ENCODE data around the gene MPHOSPH9.

Gene MPHOSPH9

GRCh38 chr12:123269395-123269892, 36.5 kb upstream of the MPHOSPH9 start:
- Histone ChIP-seq H3K27ac (ENCODE audit: low read depth, low read length) (peak overlapping the region; percentile 13), H3K36me3 (ENCODE audit: control insufficient read depth in 1 of 2, insufficient read depth in 2 of 2, low read length in 2 of 2) (peaks cover 9 to 16% of the 10 kb centered on the region in 2 donors), H3K4me1 (ENCODE audit: control insufficient read depth in 1 of 2, insufficient read depth in 2 of 2, low read length in 2 of 2) (peaks cover 17 to 24% of the 10 kb centered on the region in 2 donors), H3K9me3 (ENCODE audit: control insufficient read depth in 1 of 2, low read length in 2 of 2) (no peaks in the 10 kb centered on the region), H3K27me3 (ENCODE audit: control insufficient read depth in 1 of 2, insufficient read depth in 2 of 2, low read length in 2 of 2) (no peaks in the 10 kb centered on the region), H3K4me3 (ENCODE audit: low read depth in 1 of 2, low read length in 2 of 2) (peak overlapping the region; percentile 74 to 82), H3K9ac (ENCODE audit: low read depth in 1 of 2, low read length in 2 of 2) (peak overlapping the region; percentile 72 to 79)

DNA sequence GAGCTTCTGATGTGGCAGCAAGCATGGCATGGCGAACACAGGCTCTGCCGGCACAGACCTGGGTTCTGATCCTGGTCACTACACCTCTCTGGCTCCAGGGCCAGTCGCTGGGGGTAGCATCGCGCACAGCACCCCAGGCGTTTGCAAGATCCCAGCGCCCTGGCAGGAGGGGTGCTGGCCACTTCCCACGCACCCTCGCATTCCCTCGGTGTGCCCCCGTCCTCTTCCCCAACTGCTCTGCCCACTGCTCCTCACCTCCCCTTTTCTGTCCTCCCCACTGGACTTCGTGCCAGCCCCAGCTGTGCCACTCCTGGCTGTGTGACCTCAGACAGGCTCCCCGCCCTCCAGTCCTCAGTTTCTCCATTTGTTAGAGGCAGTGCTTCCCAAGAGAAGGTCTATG, 35.9 kb upstream of the MPHOSPH9 start:
- Histone ChIP-seq H3K9ac (ENCODE audit: low read depth in 1 of 2, low read length in 2 of 2) (peak overlapping the region in 1 of 2 donors; percentile 12), H3K4me1 (ENCODE audit: control insufficient read depth in 1 of 2, insufficient read depth in 2 of 2, low read length in 2 of 2) (peaks cover 17 to 24% of the 10 kb centered on the region in 2 donors)

GRCh38 chr12:123267991-123268843, 35.3 kb upstream of the MPHOSPH9 start:
- Histone ChIP-seq H3K36me3 (ENCODE audit: control insufficient read depth in 1 of 2, insufficient read depth in 2 of 2, low read length in 2 of 2) (peaks cover 14 to 23% of the 10 kb centered on the region in 2 donors), H3K9me3 (ENCODE audit: control insufficient read depth in 1 of 2, low read length in 2 of 2) (no peaks in the 10 kb centered on the region), H3K4me1 (ENCODE audit: control insufficient read depth in 1 of 2, insufficient read depth in 2 of 2, low read length in 2 of 2) (peaks cover 17 to 24% of the 10 kb centered on the region in 2 donors), H3K27ac (ENCODE audit: low read depth, low read length) (no peak overlapping the region), H3K27me3 (ENCODE audit: control insufficient read depth in 1 of 2, insufficient read depth in 2 of 2, low read length in 2 of 2) (no peaks in the 10 kb centered on the region), H3K4me3 (ENCODE audit: low read depth in 1 of 2, low read length in 2 of 2) (no peak overlapping the region), H3K9ac (ENCODE audit: low read depth in 1 of 2, low read length in 2 of 2) (no peak overlapping the region)

More for the DNA sequence above, 35.9 kb upstream of the MPHOSPH9 start:
- peaks cover 9 to 18% of the 10 kb centered on the region in 2 donors for H3K36me3 ChIP-seq (ENCODE audit: control insufficient read depth in 1 of 2, insufficient read depth in 2 of 2, low read length in 2 of 2)
- H3K27me3 ChIP-seq (ENCODE audit: control insufficient read depth in 1 of 2, insufficient read depth in 2 of 2, low read length in 2 of 2), result no peaks in the 10 kb centered on the region
- no peaks in the 10 kb centered on the region for H3K9me3 ChIP-seq (ENCODE audit: control insufficient read depth in 1 of 2, low read length in 2 of 2)
- peak overlapping the region; percentile 13 for H3K27ac ChIP-seq (ENCODE audit: low read depth, low read length)
- peak overlapping the region; percentile 28 to 74 for H3K4me3 ChIP-seq (ENCODE audit: low read depth in 1 of 2, low read length in 2 of 2)

GRCh38 chr12:123267335-123267920, 34.5 kb upstream of the MPHOSPH9 start:
- Histone ChIP-seq H3K27me3 (ENCODE audit: control insufficient read depth in 1 of 2, insufficient read depth in 2 of 2, low read length in 2 of 2) (no peaks in the 10 kb centered on the region), H3K27ac (ENCODE audit: low read depth, low read length) (no peak overlapping the region), H3K4me1 (ENCODE audit: control insufficient read depth in 1 of 2, insufficient read depth in 2 of 2, low read length in 2 of 2) (peaks cover 16 to 21% of the 10 kb centered on the region in 2 donors), H3K9me3 (ENCODE audit: control insufficient read depth in 1 of 2, low read length in 2 of 2) (no peaks in the 10 kb centered on the region), H3K9ac (ENCODE audit: low read depth in 1 of 2, low read length in 2 of 2) (no peak overlapping the region), H3K36me3 (ENCODE audit: control insufficient read depth in 1 of 2, insufficient read depth in 2 of 2, low read length in 2 of 2) (peaks cover 15 to 27% of the 10 kb centered on the region in 2 donors), H3K4me3 (ENCODE audit: low read depth in 1 of 2, low read length in 2 of 2) (no peak overlapping the region)

DNA sequence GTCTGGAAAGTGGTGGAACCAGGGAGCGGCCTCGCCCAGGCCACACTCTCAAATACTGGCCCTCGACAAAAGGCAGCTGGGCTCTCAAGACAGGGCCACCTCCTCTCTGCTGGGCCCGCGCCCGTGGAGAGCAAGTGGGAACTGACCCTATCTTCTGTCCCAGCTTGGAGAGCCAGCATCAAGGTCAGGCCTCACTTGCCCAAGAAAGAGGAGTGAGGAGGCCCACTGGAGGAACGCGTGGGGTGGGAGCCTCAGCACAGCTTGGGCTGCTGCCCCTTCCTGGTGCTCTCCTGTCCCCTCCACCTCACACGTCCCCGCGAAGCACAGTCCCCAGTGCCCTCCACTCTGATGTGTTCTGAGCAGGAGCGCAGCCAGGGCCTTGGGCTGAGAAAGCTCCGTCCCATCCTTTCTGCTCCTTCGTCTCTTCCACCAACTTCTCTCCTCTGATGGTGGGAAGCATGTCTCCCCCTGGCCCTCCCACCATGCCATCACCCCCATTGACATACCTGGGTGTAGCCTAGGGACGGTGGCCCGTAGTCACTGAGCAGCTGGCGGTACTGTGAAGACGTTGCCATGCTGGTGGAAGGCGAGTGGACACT, 33.8 kb upstream of the MPHOSPH9 start:
- Histone ChIP-seq H3K4me3 (ENCODE audit: low read depth in 1 of 2, low read length in 2 of 2) (no peak overlapping the region), H3K27me3 (ENCODE audit: control insufficient read depth in 1 of 2, insufficient read depth in 2 of 2, low read length in 2 of 2) (no peaks in the 10 kb centered on the region), H3K9me3 (ENCODE audit: control insufficient read depth in 1 of 2, low read length in 2 of 2) (no peaks in the 10 kb centered on the region), H3K27ac (ENCODE audit: low read depth, low read length) (no peak overlapping the region), H3K9ac (ENCODE audit: low read depth in 1 of 2, low read length in 2 of 2) (no peak overlapping the region), H3K4me1 (ENCODE audit: control insufficient read depth in 1 of 2, insufficient read depth in 2 of 2, low read length in 2 of 2) (peaks cover 13 to 17% of the 10 kb centered on the region in 2 donors), H3K36me3 (ENCODE audit: control insufficient read depth in 1 of 2, insufficient read depth in 2 of 2, low read length in 2 of 2) (peaks cover 15 to 33% of the 10 kb centered on the region in 2 donors)

DNA sequence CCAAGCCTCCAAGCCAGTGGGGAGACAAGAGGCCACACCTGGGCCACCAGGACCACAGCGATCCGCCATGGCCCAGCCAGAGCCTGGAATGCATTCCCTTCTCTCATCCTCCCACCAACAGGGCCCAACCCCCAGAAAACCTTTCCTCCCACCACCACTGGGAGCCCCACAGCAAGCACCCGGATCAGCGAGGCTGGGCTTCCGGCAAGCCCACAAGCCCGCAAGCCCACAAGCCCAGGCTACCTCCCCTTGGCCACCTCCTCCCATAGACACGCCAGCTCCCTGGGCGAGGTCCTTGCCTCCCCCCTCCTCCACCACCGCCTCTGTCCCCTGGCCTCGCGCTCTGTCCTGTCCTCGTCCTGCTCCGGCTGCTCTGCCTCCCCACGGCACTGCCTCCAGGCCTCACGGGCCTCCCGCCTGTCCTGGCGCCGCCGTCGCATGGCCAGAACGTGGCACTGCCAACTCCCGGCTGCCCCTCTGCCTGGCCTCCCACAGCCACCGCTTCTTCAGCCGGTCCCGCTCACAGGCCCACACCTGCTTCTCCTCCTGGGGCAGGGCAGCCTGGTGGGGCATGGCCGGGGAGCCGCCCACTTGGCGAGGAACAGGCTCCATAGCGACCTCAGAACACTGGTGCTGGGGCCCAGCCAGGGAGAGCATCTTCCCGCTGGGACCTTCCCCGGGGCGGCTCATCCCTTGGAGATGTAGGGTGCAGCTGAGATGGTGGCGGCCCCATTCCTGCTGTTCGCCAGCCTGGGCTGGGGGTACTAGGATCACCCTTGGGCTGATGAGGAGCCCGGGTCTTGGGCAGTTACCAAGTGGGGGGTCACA, 33.1 kb upstream of the MPHOSPH9 start:
- Histone ChIP-seq H3K36me3 (ENCODE audit: control insufficient read depth in 1 of 2, insufficient read depth in 2 of 2, low read length in 2 of 2) (peaks cover 15 to 41% of the 10 kb centered on the region in 2 donors), H3K27ac (ENCODE audit: low read depth, low read length) (no peak overlapping the region), H3K4me1 (ENCODE audit: control insufficient read depth in 1 of 2, insufficient read depth in 2 of 2, low read length in 2 of 2) (peaks cover 13 to 17% of the 10 kb centered on the region in 2 donors), H3K9me3 (ENCODE audit: control insufficient read depth in 1 of 2, low read length in 2 of 2) (no peaks in the 10 kb centered on the region), H3K4me3 (ENCODE audit: low read depth in 1 of 2, low read length in 2 of 2) (no peak overlapping the region), H3K27me3 (ENCODE audit: control insufficient read depth in 1 of 2, insufficient read depth in 2 of 2, low read length in 2 of 2) (no peaks in the 10 kb centered on the region), H3K9ac (ENCODE audit: low read depth in 1 of 2, low read length in 2 of 2) (no peak overlapping the region)

GRCh38 chr12:123264642-123265041, 31.7 kb upstream of the MPHOSPH9 start:
- H3K27me3 ChIP-seq (ENCODE audit: control insufficient read depth in 1 of 2, insufficient read depth in 2 of 2, low read length in 2 of 2), result no peaks in the 10 kb centered on the region
- no peak overlapping the region for H3K9ac ChIP-seq (ENCODE audit: low read depth in 1 of 2, low read length in 2 of 2)
- H3K4me1 ChIP-seq (ENCODE audit: control insufficient read depth in 1 of 2, insufficient read depth in 2 of 2, low read length in 2 of 2), result peaks cover 6 to 10% of the 10 kb centered on the region in 2 donors
- no peak overlapping the region for H3K4me3 ChIP-seq (ENCODE audit: low read depth in 1 of 2, low read length in 2 of 2)
- H3K36me3 ChIP-seq (ENCODE audit: control insufficient read depth in 1 of 2, insufficient read depth in 2 of 2, low read length in 2 of 2), result peaks cover 15 to 54% of the 10 kb centered on the region in 2 donors
- no peaks in the 10 kb centered on the region for H3K9me3 ChIP-seq (ENCODE audit: control insufficient read depth in 1 of 2, low read length in 2 of 2)
- H3K27ac ChIP-seq (ENCODE audit: low read depth, low read length), result no peak overlapping the region

DNA sequence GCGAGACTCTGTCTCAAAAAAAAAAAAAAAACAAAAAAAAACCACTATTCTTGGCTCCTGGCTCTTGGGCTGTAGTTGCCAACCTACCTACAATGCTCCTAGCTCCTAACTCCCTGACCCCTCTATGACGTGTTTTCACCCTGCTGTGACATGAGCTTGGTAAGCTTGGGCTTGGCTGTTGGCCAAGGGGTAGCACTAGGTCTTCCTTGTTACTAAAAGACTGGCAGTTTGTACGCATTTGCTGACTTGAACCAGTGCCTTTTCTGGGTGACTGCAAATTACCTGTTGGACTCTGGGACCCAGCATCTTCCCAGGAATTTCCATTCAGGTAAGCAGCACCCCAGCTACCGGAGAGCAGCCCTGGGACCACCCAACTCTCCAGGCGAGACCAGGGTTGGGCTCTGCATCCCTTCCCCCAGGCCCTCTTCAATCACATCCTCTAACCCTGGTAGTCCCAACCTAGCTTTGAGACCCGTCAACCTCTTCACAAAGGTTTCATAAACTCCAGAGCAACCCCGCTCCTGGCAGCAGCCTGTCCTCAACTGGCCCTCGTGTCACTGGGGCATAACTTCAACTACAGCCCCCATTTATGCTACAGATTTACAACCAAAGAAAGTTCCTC, 30.4 kb upstream of the MPHOSPH9 start:
- H3K9ac ChIP-seq (ENCODE audit: low read depth in 1 of 2, low read length in 2 of 2), result no peak overlapping the region
- no peaks in the 10 kb centered on the region for H3K9me3 ChIP-seq (ENCODE audit: control insufficient read depth in 1 of 2, low read length in 2 of 2)
- no peaks in the 10 kb centered on the region for H3K4me1 ChIP-seq (ENCODE audit: control insufficient read depth in 1 of 2, insufficient read depth in 2 of 2, low read length in 2 of 2)
- H3K27me3 ChIP-seq (ENCODE audit: control insufficient read depth in 1 of 2, insufficient read depth in 2 of 2, low read length in 2 of 2), result no peaks in the 10 kb centered on the region
- H3K36me3 ChIP-seq (ENCODE audit: control insufficient read depth in 1 of 2, insufficient read depth in 2 of 2, low read length in 2 of 2), result peaks cover 20 to 66% of the 10 kb centered on the region in 2 donors
- H3K4me3 ChIP-seq (ENCODE audit: low read depth in 1 of 2, low read length in 2 of 2), result no peak overlapping the region
- H3K27ac ChIP-seq (ENCODE audit: low read depth, low read length), result no peak overlapping the region

- Histone ChIP-seq H3K36me3 (ENCODE audit: control insufficient read depth in 1 of 2, insufficient read depth in 2 of 2, low read length in 2 of 2) (peaks cover 12 to 72% of the 10 kb centered on the region in 2 donors), H3K9me3 (ENCODE audit: control insufficient read depth in 1 of 2, low read length in 2 of 2) (no peaks in the 10 kb centered on the region), H3K27me3 (ENCODE audit: control insufficient read depth in 1 of 2, insufficient read depth in 2 of 2, low read length in 2 of 2) (no peaks in the 10 kb centered on the region), H3K4me1 (ENCODE audit: control insufficient read depth in 1 of 2, insufficient read depth in 2 of 2, low read length in 2 of 2) (no peaks in the 10 kb centered on the region), H3K9ac (ENCODE audit: low read depth in 1 of 2, low read length in 2 of 2) (no peak overlapping the region), H3K4me3 (ENCODE audit: low read depth in 1 of 2, low read length in 2 of 2) (no peak overlapping the region), H3K27ac (ENCODE audit: low read depth, low read length) (no peak overlapping the region)
These were observed 28.3 kb upstream of the MPHOSPH9 start for GRCh38 chr12:123261196-123261595.
